MCF 10A (cell line): ENCODE measurements around the gene EMX1. TPM values are rescaled to one million over a fixed set of nuclear protein-coding genes. Genes with fewer than 3 reads are reported as not detected.
A peak's percentile ranks its signal among the peaks of the same experiment; 100 is the strongest.

Experiments used
- BruUV-seq: library from RNA; stranded (reverse); fragments of 400-500 nt; replicated peaks from 2 replicates; lab custom pipeline; 2021; lab: Mats Ljungman, UMichigan
- CTCF ChIA-PET: fragments of 300-600 bp; sonication (Branson Sonifier 250); formaldehyde crosslinking; extraction: SDS; loops from one replicate; lab custom pipeline; 2021; ENCODE audit warnings: antibody characterized with exemption, inconsistent platforms; lab: Yijun Ruan, JAX
- POLR2A ChIA-PET: fragments of 300-600, 350-650 bp; sonication (Branson Sonifier 250); formaldehyde crosslinking; extraction: SDS; loops from one replicate; lab custom pipeline; 2020; ENCODE audit warnings: antibody characterized with exemption, inconsistent platforms; lab: Yijun Ruan, JAX
- DNase-seq: peaks from one replicate; pipeline ENCODE4 v3.0.0-alpha.2; 2018; ENCODE audit not compliant: unreplicated experiment
- H3K27ac Mint-ChIP-seq: one replicate; pipeline ENCODE4 v1.8.0; 2022; ENCODE audit warnings: mild to moderate bottlenecking, low read depth, mixed read lengths; ENCODE audit not compliant: unreplicated experiment
- H3K27me3 Mint-ChIP-seq: one replicate; pipeline ENCODE4 v1.8.0; 2022; ENCODE audit warnings: mixed read lengths; ENCODE audit not compliant: insufficient read depth, unreplicated experiment
- H3K36me3 Mint-ChIP-seq: one replicate; pipeline ENCODE4 v1.8.0; 2022; ENCODE audit warnings: mild to moderate bottlenecking, moderate library complexity, mixed read lengths; ENCODE audit not compliant: insufficient read depth, unreplicated experiment
- H3K4me1 Mint-ChIP-seq: one replicate; pipeline ENCODE4 v1.8.0; 2022; ENCODE audit warnings: mixed read lengths; ENCODE audit not compliant: insufficient read depth, unreplicated experiment
- H3K4me3 Mint-ChIP-seq: one replicate; pipeline ENCODE4 v1.8.0; 2022; ENCODE audit warnings: mild to moderate bottlenecking, moderate library complexity, mixed read lengths; ENCODE audit not compliant: unreplicated experiment
- H3K9me3 Mint-ChIP-seq: one replicate; pipeline ENCODE4 v1.8.0; 2022; ENCODE audit warnings: mixed read lengths; ENCODE audit not compliant: unreplicated experiment
- intact Hi-C: fragments of 100-400 bp; cut with micrococcal nuclease; formaldehyde crosslinking; loops from 2 replicates; pipeline ENCODE4 v1.14.1; 2022
- total RNA-seq: library from RNA; stranded (reverse); gene quantifications from 2 replicates; pipeline ENCODE4 v1.2.3, GENCODE V29; 2022
- TF ChIP-seq, protein P1 (sequence below): fragments of 200-600 bp; IDR thresholded peaks from one replicate; pipeline ENCODE4 v1.8.0; 2022; ENCODE audit warnings: antibody characterized with exemption, mild to moderate bottlenecking; ENCODE audit not compliant: unreplicated experiment

EMX1 gene
- total RNA-seq, 1 experiment from 2014 or later, result not detected

- no peak overlapping the region for H3K4me3 Mint-ChIP-seq
- no peak overlapping the region for H3K27ac Mint-ChIP-seq
- H3K9me3 Mint-ChIP-seq, result no peaks in the 10 kb centered on the region
- intact Hi-C loops, result loop anchor here (1.0 kb wide), 1 partner anchor 82 kb away; no protein-coding TSS in a partner anchor
- no peaks in the 10 kb centered on the region for H3K4me1 Mint-ChIP-seq
- peaks cover 12% of the 10 kb centered on the region for H3K36me3 Mint-ChIP-seq
- CTCF ChIA-PET, result interaction anchor here (0.6 to 5.4 kb wide), 39 partner anchors 8 to 1314 kb away, joined by 3 to 90 read pairs (median 4); partner anchors contain the start of gene SPR
- BruUV-seq, result no TSS peak
- peak; percentile 64 for DNase-seq
- POLR2A ChIA-PET, result interaction anchor here (0.7 to 0.9 kb wide), 2 partner anchors 79 to 81 kb away, joined by 3 read pairs; no protein-coding TSS in a partner anchor
- H3K27me3 Mint-ChIP-seq, result no peaks in the 10 kb centered on the region
- TF ChIP-seq, protein P1, sequence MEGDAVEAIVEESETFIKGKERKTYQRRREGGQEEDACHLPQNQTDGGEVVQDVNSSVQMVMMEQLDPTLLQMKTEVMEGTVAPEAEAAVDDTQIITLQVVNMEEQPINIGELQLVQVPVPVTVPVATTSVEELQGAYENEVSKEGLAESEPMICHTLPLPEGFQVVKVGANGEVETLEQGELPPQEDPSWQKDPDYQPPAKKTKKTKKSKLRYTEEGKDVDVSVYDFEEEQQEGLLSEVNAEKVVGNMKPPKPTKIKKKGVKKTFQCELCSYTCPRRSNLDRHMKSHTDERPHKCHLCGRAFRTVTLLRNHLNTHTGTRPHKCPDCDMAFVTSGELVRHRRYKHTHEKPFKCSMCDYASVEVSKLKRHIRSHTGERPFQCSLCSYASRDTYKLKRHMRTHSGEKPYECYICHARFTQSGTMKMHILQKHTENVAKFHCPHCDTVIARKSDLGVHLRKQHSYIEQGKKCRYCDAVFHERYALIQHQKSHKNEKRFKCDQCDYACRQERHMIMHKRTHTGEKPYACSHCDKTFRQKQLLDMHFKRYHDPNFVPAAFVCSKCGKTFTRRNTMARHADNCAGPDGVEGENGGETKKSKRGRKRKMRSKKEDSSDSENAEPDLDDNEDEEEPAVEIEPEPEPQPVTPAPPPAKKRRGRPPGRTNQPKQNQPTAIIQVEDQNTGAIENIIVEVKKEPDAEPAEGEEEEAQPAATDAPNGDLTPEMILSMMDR, result peak; percentile 85
Observed at GRCh38 chr2:72973566-72974435, 56.5 kb downstream of the EMX1 start.

DNA sequence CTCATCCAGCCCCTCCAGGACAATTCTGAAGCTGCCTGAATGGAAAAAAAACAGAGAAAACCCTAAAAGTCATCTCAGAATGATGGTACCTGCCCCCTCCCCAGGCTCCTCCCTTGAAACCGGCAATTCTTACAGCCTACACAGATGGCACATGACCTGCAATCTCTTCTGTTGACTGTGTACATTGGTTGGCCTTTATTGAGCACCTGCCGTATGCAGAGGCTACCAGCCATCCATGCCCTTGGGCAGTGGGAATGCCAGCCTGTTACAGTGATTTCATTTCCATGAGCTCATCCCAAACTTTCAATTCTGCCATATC lies 57.1 kb downstream of the EMX1 start:
- H3K27ac Mint-ChIP-seq, result no peak overlapping the region
- H3K36me3 Mint-ChIP-seq, result peaks cover 12% of the 10 kb centered on the region
- H3K4me1 Mint-ChIP-seq, result no peaks in the 10 kb centered on the region
- TF ChIP-seq, protein P1, result no peak
- CTCF ChIA-PET, result interaction anchor here (0.6 to 5.4 kb wide), 35 partner anchors 8 to 1313 kb away, joined by 3 to 90 read pairs (median 4); no protein-coding TSS in a partner anchor
- POLR2A ChIA-PET, result no interaction called here
- no peak overlapping the region for H3K4me3 Mint-ChIP-seq
- no peaks in the 10 kb centered on the region for H3K27me3 Mint-ChIP-seq
- intact Hi-C loops, result no loop called here
- no TSS peak for BruUV-seq
- no peak for DNase-seq
- H3K9me3 Mint-ChIP-seq, result no peaks in the 10 kb centered on the region

- CTCF ChIA-PET, result interaction anchor here (0.6 to 5.4 kb wide), 11 partner anchors 12 to 205 kb away, joined by 3 to 90 read pairs (median 6); no protein-coding TSS in a partner anchor
- H3K9me3 Mint-ChIP-seq, result no peaks in the 10 kb centered on the region
- POLR2A ChIA-PET, result no interaction called here
- no peaks in the 10 kb centered on the region for H3K27me3 Mint-ChIP-seq
- intact Hi-C loops, result no loop called here
- H3K36me3 Mint-ChIP-seq, result peaks cover 12% of the 10 kb centered on the region
- TF ChIP-seq, protein P1, result no peak
- H3K4me1 Mint-ChIP-seq, result no peaks in the 10 kb centered on the region
- no peak overlapping the region for H3K4me3 Mint-ChIP-seq
- H3K27ac Mint-ChIP-seq, result no peak overlapping the region
- no TSS peak for BruUV-seq
- DNase-seq, result no peak
Observed at GRCh38 chr2:72975017-72975416, 57.7 kb downstream of the EMX1 start.

DNA sequence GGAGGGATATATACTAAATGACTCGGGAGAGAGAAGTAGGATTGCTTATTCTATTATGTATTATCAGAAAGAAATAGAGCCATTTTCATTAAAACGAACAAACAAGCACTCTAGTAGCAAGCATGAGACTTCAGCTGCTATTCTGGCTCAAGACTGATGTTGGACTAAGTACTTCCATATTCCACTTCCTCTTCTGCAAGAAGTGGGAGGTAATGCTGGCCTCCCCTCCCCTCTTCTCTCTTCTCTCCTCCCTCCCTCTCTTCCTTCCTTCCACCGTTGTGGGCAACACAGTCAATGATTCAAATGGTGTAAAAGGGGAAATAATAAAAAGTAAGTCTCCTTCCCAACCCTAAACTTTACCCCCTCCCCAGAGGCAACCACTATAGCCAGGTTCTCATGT lies 62.6 kb downstream of the EMX1 start:
- H3K27me3 Mint-ChIP-seq, result no peaks in the 10 kb centered on the region
- CTCF ChIA-PET, result interaction anchor here (1.0 to 1.8 kb wide), 4 partner anchors 12 to 198 kb away, joined by 3 to 8 read pairs (median 4); no protein-coding TSS in a partner anchor
- H3K4me1 Mint-ChIP-seq, result peaks cover 9% of the 10 kb centered on the region
- no peak for DNase-seq
- no peak overlapping the region for H3K27ac Mint-ChIP-seq
- H3K36me3 Mint-ChIP-seq, result no peaks in the 10 kb centered on the region
- BruUV-seq, result no TSS peak
- intact Hi-C loops, result no loop called here
- H3K4me3 Mint-ChIP-seq, result no peak overlapping the region
- no peaks in the 10 kb centered on the region for H3K9me3 Mint-ChIP-seq
- POLR2A ChIA-PET, result no interaction called here
- TF ChIP-seq, protein P1, result no peak
